WTC11 (cell line): Measurements from ENCODE around the gene PMEPA1. TPM values are rescaled to one million over a fixed set of nuclear protein-coding genes. Genes with fewer than 3 reads are reported as not detected.

Experiments used
- ATAC-seq: fragments of 200-7000 bp; cut with Tn5 transposase; 2 replicates; pipeline ENCODE4 v1.10.0; 2021; ENCODE audit warnings: mild to moderate bottlenecking, moderate library complexity
- CTCF ChIA-PET: fragments of 300-600 bp; sonication (Branson Sonifier 250); formaldehyde crosslinking; loops from one replicate; lab custom pipeline; 2021; ENCODE audit warnings: antibody characterized with exemption; lab: Charles Lee
- POLR2A ChIA-PET: fragments of 350-600 bp; sonication (Branson Sonifier 250); formaldehyde crosslinking; loops from one replicate; lab custom pipeline; 2021; ENCODE audit warnings: antibody characterized with exemption; lab: Charles Lee
- DNase-seq: peaks from one replicate; pipeline ENCODE4 v3.0.0; 2021; ENCODE audit warnings: low spot score
- H3K27ac Mint-ChIP-seq: 2 replicates; pipeline ENCODE4 v1.8.0; 2021; ENCODE audit warnings: mixed read lengths
- H3K27me3 Mint-ChIP-seq: 2 replicates; pipeline ENCODE4 v1.8.0; 2021; ENCODE audit warnings: low read depth, mild to moderate bottlenecking, moderate library complexity, mixed read lengths
- H3K36me3 Mint-ChIP-seq: 2 replicates; pipeline ENCODE4 v1.8.0; 2021; ENCODE audit warnings: mixed read lengths
- H3K4me1 Mint-ChIP-seq: 2 replicates; pipeline ENCODE4 v1.8.0; 2022; ENCODE audit warnings: mixed read lengths
- H3K4me3 Mint-ChIP-seq: 2 replicates; pipeline ENCODE4 v1.8.0; 2021; ENCODE audit warnings: mild to moderate bottlenecking, moderate library complexity, mixed read lengths
- H3K9me3 Mint-ChIP-seq: 2 replicates; pipeline ENCODE4 v1.8.0; 2021; ENCODE audit warnings: mixed read lengths
- ATF1 ChIP-seq: sonication (generic); formaldehyde crosslinking; IDR thresholded peaks from 2 replicates; pipeline ENCODE4 v1.8.1; 2023; ENCODE audit warnings: mild to moderate bottlenecking, moderate library complexity, missing genetic modification reagents
- CDX4 ChIP-seq: fragments of 250-450 bp; sonication (Bioruptor Pico); IDR thresholded peaks from 2 replicates; pipeline ENCODE4 v1.9.0; 2021; ENCODE audit warnings: moderate library complexity, mild to moderate bottlenecking, inconsistent platforms, borderline replicate concordance
- E2F1 ChIP-seq: sonication (generic); formaldehyde crosslinking; IDR thresholded peaks from 2 replicates; pipeline ENCODE4 v1.8.0; 2022; ENCODE audit warnings: mild to moderate bottlenecking, missing genetic modification reagents
- E2F4 ChIP-seq: sonication (generic); formaldehyde crosslinking; IDR thresholded peaks from 2 replicates; pipeline ENCODE4 v1.8.1; 2022; ENCODE audit warnings: low read depth, mild to moderate bottlenecking, moderate library complexity, missing genetic modification reagents, borderline replicate concordance
- ELF4 ChIP-seq: sonication (generic); formaldehyde crosslinking; IDR thresholded peaks from 2 replicates; pipeline ENCODE4 v1.8.1; 2022; ENCODE audit warnings: low read depth, mild to moderate bottlenecking, moderate library complexity, missing genetic modification reagents
- GABPB1 ChIP-seq: sonication (generic); formaldehyde crosslinking; IDR thresholded peaks from 2 replicates; pipeline ENCODE4 v1.8.1; 2023; ENCODE audit warnings: mild to moderate bottlenecking, missing genetic modification reagents
- GRHL2 ChIP-seq: fragments of 250-450 bp; sonication (Bioruptor Pico); IDR thresholded peaks from 2 replicates; pipeline ENCODE4 v1.8.0; 2022; ENCODE audit warnings: mild to moderate bottlenecking, moderate library complexity; ENCODE audit not compliant: insufficient replicate concordance, severe bottlenecking
- GTF2I ChIP-seq: fragments of 250-450 bp; sonication (Bioruptor Pico); conservative IDR thresholded peaks from 2 replicates; pipeline ENCODE4 v1.4.0; 2021; ENCODE audit warnings: mild to moderate bottlenecking
- HMGXB4 ChIP-seq: sonication (generic); formaldehyde crosslinking; IDR thresholded peaks from 2 replicates; pipeline ENCODE4 v1.8.1; 2023; ENCODE audit warnings: mild to moderate bottlenecking, moderate library complexity, missing genetic modification reagents
- IRF2 ChIP-seq: sonication (generic); formaldehyde crosslinking; IDR thresholded peaks from 2 replicates; pipeline ENCODE4 v1.8.0; 2022; ENCODE audit warnings: low read depth, missing genetic modification reagents, borderline replicate concordance
- MYBL2 ChIP-seq: sonication (generic); formaldehyde crosslinking; IDR thresholded peaks from 2 replicates; pipeline ENCODE4 v1.8.1; 2023; ENCODE audit warnings: mild to moderate bottlenecking, moderate library complexity, missing genetic modification reagents
- NR3C1 ChIP-seq: sonication (generic); formaldehyde crosslinking; conservative IDR thresholded peaks from 2 replicates; pipeline ENCODE4 v1.8.1; 2023; ENCODE audit warnings: low read depth, mild to moderate bottlenecking, missing genetic modification reagents
- PRDM15 ChIP-seq: sonication (generic); formaldehyde crosslinking; IDR thresholded peaks from 2 replicates; pipeline ENCODE4 v1.8.0; 2022; ENCODE audit warnings: missing genetic modification reagents
- RORB ChIP-seq: fragments of 250-450 bp; sonication (Bioruptor Pico); IDR thresholded peaks from 2 replicates; pipeline ENCODE4 v1.9.0; 2021; ENCODE audit warnings: mild to moderate bottlenecking
- TP53 ChIP-seq: sonication (generic); formaldehyde crosslinking; IDR thresholded peaks from 2 replicates; pipeline ENCODE4 v1.8.1; 2023; ENCODE audit warnings: mild to moderate bottlenecking, missing genetic modification reagents
- USF2 ChIP-seq: sonication (generic); formaldehyde crosslinking; IDR thresholded peaks from 2 replicates; pipeline ENCODE4 v1.8.1; 2023; ENCODE audit warnings: mild to moderate bottlenecking, missing genetic modification reagents, moderate library complexity
- ZBTB43 ChIP-seq: sonication (generic); formaldehyde crosslinking; IDR thresholded peaks from 2 replicates; pipeline ENCODE4 v1.8.1; 2023; ENCODE audit warnings: mild to moderate bottlenecking, missing genetic modification reagents
- ZNF121 ChIP-seq: sonication (generic); formaldehyde crosslinking; IDR thresholded peaks from 2 replicates; pipeline ENCODE4 v1.8.0; 2023; ENCODE audit warnings: missing genetic modification reagents
- ZNF219 ChIP-seq: sonication (generic); formaldehyde crosslinking; IDR thresholded peaks from 2 replicates; pipeline ENCODE4 v1.8.0; 2023; ENCODE audit warnings: missing genetic modification reagents, mild to moderate bottlenecking, borderline replicate concordance
- ZNF263 ChIP-seq: sonication (generic); formaldehyde crosslinking; IDR thresholded peaks from 2 replicates; pipeline ENCODE4 v1.8.1; 2022; ENCODE audit warnings: low read depth, mild to moderate bottlenecking, moderate library complexity, missing genetic modification reagents
- ZNF396 ChIP-seq: fragments of 250-450 bp; sonication (Bioruptor Pico); IDR thresholded peaks from 2 replicates; pipeline ENCODE4 v1.8.0; 2021; ENCODE audit warnings: mild to moderate bottlenecking, moderate library complexity, borderline replicate concordance
- ZNF416 ChIP-seq: fragments of 250-450 bp; sonication (Bioruptor Pico); IDR thresholded peaks from 2 replicates; pipeline ENCODE4 v1.9.0; 2021; ENCODE audit warnings: mild to moderate bottlenecking, inconsistent platforms
- ZNF423 ChIP-seq: fragments of 250-450 bp; sonication (Bioruptor Pico); IDR thresholded peaks from 2 replicates; pipeline ENCODE4 v2.1.2; 2022; ENCODE audit warnings: mild to moderate bottlenecking, moderate library complexity
- total RNA-seq: library from RNA; stranded (reverse); gene quantifications from 3 replicates; pipeline ENCODE4 v1.2.3, GENCODE V29; 2021

PMEPA1 gene
- total RNA-seq, 1 experiment from 2014 or later, result 40.6 TPM

GRCh38 chr20:57620274-57620990 is 89.4 kb downstream of the PMEPA1 start, which contains the start of gene ZBP1 (continued):
- TF ChIP-seq USF2 (CRISPR knock-in tag), result no peak
- TF ChIP-seq GTF2I (CRISPR knock-in tag), result no peak
- no peak for TF ChIP-seq GABPB1
- TF ChIP-seq ZNF121, result no peak
- no peak for TF ChIP-seq ZNF396 (CRISPR knock-in tag)
- TF ChIP-seq, all 79 proteins: peak for 0

- no peak for DNase-seq
- H3K9me3 Mint-ChIP-seq, result peaks cover 9% of the 10 kb centered on the region
- TF ChIP-seq RORB (CRISPR knock-in tag) (no peak), HMGXB4 (CRISPR knock-in tag) (no peak), TP53 (CRISPR knock-in tag) (no peak), ZNF423 (CRISPR knock-in tag) (no peak), ATF1 (CRISPR knock-in tag) (no peak), E2F1 (no peak), ZBTB43 (CRISPR knock-in tag) (no peak), NR3C1 (CRISPR knock-in tag) (no peak), ZNF219 (no peak), ZNF416 (CRISPR knock-in tag) (no peak), IRF2 (CRISPR knock-in tag) (no peak), ZNF263 (CRISPR knock-in tag) (no peak), CDX4 (no peak), PRDM15 (CRISPR knock-in tag) (no peak), MYBL2 (CRISPR knock-in tag) (no peak), ELF4 (CRISPR knock-in tag) (no peak), GRHL2 (CRISPR knock-in tag) (no peak), E2F4 (CRISPR knock-in tag) (no peak), USF2 (CRISPR knock-in tag) (no peak)
- TF ChIP-seq, all 79 proteins: peak for 0
- Mint-ChIP-seq H3K4me3 (no peak overlapping the region), H3K36me3 (no peaks in the 10 kb centered on the region), H3K27me3 (no peaks in the 10 kb centered on the region; the same call in 1 of the 2 replicates), H3K27ac (no peak overlapping the region), H3K4me1 (no peaks in the 10 kb centered on the region)
- CTCF ChIA-PET, result interaction anchor here (0.7 to 3.7 kb wide), 6 partner anchors 8 to 500 kb away, joined by 3 to 37 read pairs (median 4); no protein-coding TSS in a partner anchor
- POLR2A ChIA-PET, result no interaction called here
- no peak for ATAC-seq
These were observed 90.6 kb downstream of the PMEPA1 start for GRCh38 chr20:57619051-57619831.
